Neural progenitor cell (in vitro differentiated cells): ENCODE results near the gene INS. TPM values are rescaled to one million over a fixed set of nuclear protein-coding genes. Genes with fewer than 3 reads are reported as not detected.

Experiments used
- DNase-seq: peaks from one replicate; pipeline ENCODE4 v3.0.0-alpha.2; 2016; ENCODE audit warnings: low spot score
- H2AFZ ChIP-seq: fragments of 200-600 bp; sonication (generic); replicated peaks from 2 replicates; pipeline ENCODE4 v1.6.1; 2016; ENCODE audit warnings: antibody characterized with exemption
- H3F3A ChIP-seq: fragments of 200-600 bp; sonication (generic); 2 replicates; pipeline ENCODE4 v1.6.1; 2016; ENCODE audit warnings: antibody characterized with exemption, low read depth
- H3K27ac ChIP-seq: fragments of 200-600 bp; sonication (generic); 2 replicates; pipeline ENCODE4 v1.5.1; 2016; ENCODE audit warnings: mild to moderate bottlenecking
- H3K27me3 ChIP-seq: fragments of 200-600 bp; sonication (generic); 2 replicates; pipeline ENCODE4 v1.6.1; 2016; ENCODE audit warnings: mild to moderate bottlenecking, moderate library complexity
- H3K36me3 ChIP-seq: fragments of 200-600 bp; sonication (generic); 2 replicates; pipeline ENCODE4 v1.5.1; 2016
- H3K4me1 ChIP-seq: fragments of 200-600 bp; sonication (generic); 2 replicates; pipeline ENCODE4 v1.6.1; 2016; ENCODE audit warnings: mixed run types
- H3K4me2 ChIP-seq: fragments of 200-600 bp; sonication (generic); 2 replicates; pipeline ENCODE4 v1.6.1; 2016
- H3K4me3 ChIP-seq: fragments of 200-600 bp; sonication (generic); 2 replicates; pipeline ENCODE4 v1.5.1; 2016
- H3K79me2 ChIP-seq: fragments of 200-600 bp; sonication (generic); 2 replicates; pipeline ENCODE4 v1.6.1; 2016; ENCODE audit warnings: low read depth
- H3K9ac ChIP-seq: fragments of 200-600 bp; sonication (generic); 2 replicates; pipeline ENCODE4 v1.6.1; 2016
- H3K9me3 ChIP-seq: fragments of 200-600 bp; sonication (generic); 2 replicates; pipeline ENCODE4 v1.5.1; 2016; ENCODE audit warnings: low read depth
- H4K20me1 ChIP-seq: fragments of 200-600 bp; sonication (generic); 2 replicates; pipeline ENCODE4 v1.6.1; 2016; ENCODE audit warnings: low read depth
- H3K27ac Mint-ChIP-seq: 3 replicates; pipeline ENCODE4 v1.8.0; 2021; ENCODE audit warnings: mixed read lengths
- H3K27me3 Mint-ChIP-seq: 2 replicates; pipeline ENCODE4 v1.8.0; 2022; ENCODE audit warnings: low read depth, mild to moderate bottlenecking, inconsistent platforms, moderate library complexity, mixed read lengths; ENCODE audit not compliant: insufficient read depth
- H3K36me3 Mint-ChIP-seq: 3 replicates; pipeline ENCODE4 v1.8.0; 2021; ENCODE audit warnings: mixed read lengths
- H3K4me1 Mint-ChIP-seq: 3 replicates; pipeline ENCODE4 v1.8.0; 2021; ENCODE audit warnings: mixed read lengths
- H3K4me3 Mint-ChIP-seq: 3 replicates; pipeline ENCODE4 v1.8.0; 2021; ENCODE audit warnings: mild to moderate bottlenecking, moderate library complexity, mixed read lengths
- H3K9me3 Mint-ChIP-seq: 3 replicates; pipeline ENCODE4 v1.8.0; 2020; ENCODE audit warnings: mixed read lengths
- EZH2 ChIP-seq: fragments of 200-600 bp; sonication (generic); IDR thresholded peaks from 2 replicates; pipeline ENCODE4 v1.6.1; 2017; ENCODE audit warnings: antibody characterized with exemption, mild to moderate bottlenecking, moderate library complexity
- EZH2phosphoT487 ChIP-seq: fragments of 200-600 bp; sonication (generic); IDR thresholded peaks from 2 replicates; pipeline ENCODE4 v1.6.1; 2017; ENCODE audit warnings: antibody characterized with exemption
- total RNA-seq: library from RNA; depleted of rRNA; stranded (reverse); fragments of >200 nt; gene quantifications from 2 replicates; pipeline ENCODE4 v1.2.3, GENCODE V29; 2015; ENCODE audit warnings: low replicate concordance
- TF ChIP-seq, protein P1 (sequence below): fragments of 200-600 bp; sonication (generic); IDR thresholded peaks from 2 replicates; pipeline ENCODE4 v1.5.1; 2017; ENCODE audit warnings: antibody characterized with exemption, mild to moderate bottlenecking

The INS gene
- total RNA-seq, 1 donor from 2014 or later, result not detected

DNA sequence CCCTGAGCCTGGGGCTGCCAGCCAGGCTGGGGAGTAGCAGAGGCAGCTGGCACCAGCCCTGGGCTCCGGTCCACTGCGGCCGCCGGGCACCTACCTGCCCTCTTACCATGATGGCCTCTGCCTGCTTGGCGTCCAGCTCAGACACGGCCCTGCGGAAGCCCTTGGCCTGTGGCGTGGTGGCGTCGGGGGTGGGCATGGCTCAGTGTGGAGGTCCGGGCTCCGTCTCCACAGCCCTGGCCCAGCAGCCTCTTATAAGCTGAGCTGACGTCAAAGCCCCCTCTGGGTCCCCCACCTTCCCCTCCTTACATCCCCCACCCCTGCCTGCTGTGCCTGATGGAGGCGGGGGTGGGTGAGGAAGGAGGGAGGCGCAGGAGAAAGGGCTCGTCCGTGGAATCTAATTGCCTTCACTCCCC is 10.6 kb upstream of the INS start, which contains the start of gene TH:
Gene TH, minus strand, starts transcription at position 225 of the 413 bp plus-strand sequence. Its CDS starts 29 bp downstream, at position 196.
- no peaks in the 10 kb centered on the region for H3K36me3 ChIP-seq
- H3K9ac ChIP-seq, result no peak within 1 kb of the TSS
- H3K79me2 ChIP-seq, result no peaks in the 10 kb centered on the region
- TF ChIP-seq EZH2 (no peak), EZH2phosphoT487 (no peak)
- TF ChIP-seq, protein P1, sequence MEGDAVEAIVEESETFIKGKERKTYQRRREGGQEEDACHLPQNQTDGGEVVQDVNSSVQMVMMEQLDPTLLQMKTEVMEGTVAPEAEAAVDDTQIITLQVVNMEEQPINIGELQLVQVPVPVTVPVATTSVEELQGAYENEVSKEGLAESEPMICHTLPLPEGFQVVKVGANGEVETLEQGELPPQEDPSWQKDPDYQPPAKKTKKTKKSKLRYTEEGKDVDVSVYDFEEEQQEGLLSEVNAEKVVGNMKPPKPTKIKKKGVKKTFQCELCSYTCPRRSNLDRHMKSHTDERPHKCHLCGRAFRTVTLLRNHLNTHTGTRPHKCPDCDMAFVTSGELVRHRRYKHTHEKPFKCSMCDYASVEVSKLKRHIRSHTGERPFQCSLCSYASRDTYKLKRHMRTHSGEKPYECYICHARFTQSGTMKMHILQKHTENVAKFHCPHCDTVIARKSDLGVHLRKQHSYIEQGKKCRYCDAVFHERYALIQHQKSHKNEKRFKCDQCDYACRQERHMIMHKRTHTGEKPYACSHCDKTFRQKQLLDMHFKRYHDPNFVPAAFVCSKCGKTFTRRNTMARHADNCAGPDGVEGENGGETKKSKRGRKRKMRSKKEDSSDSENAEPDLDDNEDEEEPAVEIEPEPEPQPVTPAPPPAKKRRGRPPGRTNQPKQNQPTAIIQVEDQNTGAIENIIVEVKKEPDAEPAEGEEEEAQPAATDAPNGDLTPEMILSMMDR, result no peak
- no peak within 1 kb of the TSS for H3K4me3 ChIP-seq
- Mint-ChIP-seq H3K9me3 (no peaks in the 10 kb centered on the region), H3K4me3 (no peak within 1 kb of the TSS), H3K27me3 (peaks cover 10% of the 10 kb centered on the region), H3K27ac (peak within 1 kb of the TSS; percentile 87), H3K36me3 (no peaks in the 10 kb centered on the region), H3K4me1 (peaks cover 13% of the 10 kb centered on the region)
- no peak within 1 kb of the TSS for H2AFZ ChIP-seq
- no peak for DNase-seq
- no peak within 1 kb of the TSS for H3K27ac ChIP-seq
- H3K4me1 ChIP-seq, result peaks cover 29% of the 10 kb centered on the region
- no peak within 1 kb of the TSS for H3K4me2 ChIP-seq
- no peaks in the 10 kb centered on the region for H4K20me1 ChIP-seq
- peaks cover 4% of the 10 kb centered on the region for H3K27me3 ChIP-seq
- no peaks in the 10 kb centered on the region for H3K9me3 ChIP-seq
- H3F3A ChIP-seq, result no peaks in the 10 kb centered on the region

DNA sequence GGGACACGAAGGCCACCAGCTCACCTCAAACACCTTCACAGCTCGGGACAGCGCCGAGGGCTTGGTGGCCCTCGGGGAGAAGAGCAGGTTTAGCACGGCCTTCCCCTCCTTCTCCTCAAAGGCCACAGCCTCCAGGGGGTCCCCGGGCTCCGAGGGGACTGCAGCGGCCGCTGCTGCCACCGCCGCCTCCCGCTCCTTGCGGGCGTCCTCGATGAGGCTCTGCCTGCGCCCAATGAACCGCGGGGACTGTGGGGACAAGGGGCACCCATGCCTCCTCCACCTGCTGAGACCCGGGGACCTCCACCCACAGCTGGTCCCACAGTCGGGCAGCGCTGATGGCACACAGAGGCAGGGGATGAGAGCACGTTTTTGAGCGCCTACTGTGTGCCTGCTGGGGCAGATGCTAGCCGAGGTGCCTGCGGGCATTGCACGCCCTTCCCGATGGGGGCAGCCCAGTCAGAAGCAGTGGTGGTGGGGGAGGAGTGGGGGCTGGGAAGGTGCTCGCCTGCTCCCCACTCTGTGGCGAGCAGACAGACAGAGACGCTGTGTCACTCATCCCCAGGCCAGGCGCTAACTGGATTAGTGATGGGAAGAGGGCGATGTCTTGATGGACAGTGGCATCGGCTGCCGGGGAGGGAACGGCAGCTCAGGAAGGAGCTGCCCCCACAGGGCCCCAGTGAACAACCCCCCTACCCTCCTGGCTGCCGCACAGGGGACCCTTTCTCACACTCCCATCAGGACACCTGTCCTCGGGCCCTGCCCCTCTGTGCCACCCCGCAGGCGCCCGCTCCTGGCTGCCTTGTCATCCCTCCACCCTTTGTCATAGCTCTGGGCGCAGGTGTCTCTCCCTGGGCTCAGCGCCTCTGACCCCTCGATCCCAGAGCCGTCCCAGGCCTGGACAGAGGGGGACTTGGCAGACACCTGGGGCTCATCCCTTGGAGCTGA is 8.9 kb upstream of the INS start:
- no peak overlapping the region for H3K4me2 ChIP-seq
- no peaks in the 10 kb centered on the region for H4K20me1 ChIP-seq
- peaks cover 15% of the 10 kb centered on the region for H3K27me3 ChIP-seq
- no peaks in the 10 kb centered on the region for H3F3A ChIP-seq
- Mint-ChIP-seq H3K27me3 (peaks cover 6% of the 10 kb centered on the region), H3K36me3 (no peaks in the 10 kb centered on the region), H3K27ac (no peak overlapping the region), H3K9me3 (no peaks in the 10 kb centered on the region), H3K4me3 (no peak overlapping the region), H3K4me1 (peaks cover 13% of the 10 kb centered on the region)
- TF ChIP-seq, protein P1, result no peak
- TF ChIP-seq EZH2phosphoT487 (no peak), EZH2 (no peak)
- DNase-seq, result no peak
- H3K27ac ChIP-seq, result no peak overlapping the region
- H3K4me1 ChIP-seq, result peaks cover 32% of the 10 kb centered on the region
- no peaks in the 10 kb centered on the region for H3K79me2 ChIP-seq
- no peak overlapping the region for H3K4me3 ChIP-seq
- H3K36me3 ChIP-seq, result no peaks in the 10 kb centered on the region
- no peak overlapping the region for H2AFZ ChIP-seq
- no peak overlapping the region for H3K9ac ChIP-seq
- H3K9me3 ChIP-seq, result no peaks in the 10 kb centered on the region

DNA sequence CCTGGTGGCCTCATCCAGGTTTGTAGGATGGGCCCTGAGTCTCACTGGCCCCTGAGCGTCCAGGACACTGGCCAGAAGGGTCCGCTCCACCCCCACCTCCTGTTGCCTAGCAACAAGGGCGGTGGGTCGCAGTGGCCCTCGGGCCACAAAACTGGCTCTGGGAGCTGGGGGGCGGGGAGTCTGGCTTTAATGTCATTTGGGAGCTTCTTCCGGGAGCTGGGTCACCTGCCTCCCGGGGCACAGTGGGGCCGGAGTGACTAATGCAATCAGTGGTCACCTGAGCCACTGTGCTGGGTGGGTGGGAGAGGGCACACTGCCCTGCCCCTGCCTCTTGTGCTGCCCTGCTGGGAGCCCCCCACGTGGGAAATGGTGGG is 8.0 kb upstream of the INS start:
- no peaks in the 10 kb centered on the region for H3K9me3 ChIP-seq
- no peaks in the 10 kb centered on the region for H4K20me1 ChIP-seq
- H2AFZ ChIP-seq, result no peak overlapping the region
- peaks cover 32% of the 10 kb centered on the region for H3K4me1 ChIP-seq
- Mint-ChIP-seq H3K27ac (no peak overlapping the region), H3K9me3 (no peaks in the 10 kb centered on the region), H3K36me3 (no peaks in the 10 kb centered on the region), H3K4me1 (peaks cover 13% of the 10 kb centered on the region), H3K4me3 (no peak overlapping the region), H3K27me3 (peaks cover 6% of the 10 kb centered on the region)
- H3K36me3 ChIP-seq, result no peaks in the 10 kb centered on the region
- H3K27me3 ChIP-seq, result peaks cover 15% of the 10 kb centered on the region
- H3K79me2 ChIP-seq, result no peaks in the 10 kb centered on the region
- no peaks in the 10 kb centered on the region for H3F3A ChIP-seq
- DNase-seq, result no peak
- TF ChIP-seq EZH2, result no peak
- no peak overlapping the region for H3K27ac ChIP-seq
- H3K4me3 ChIP-seq, result no peak overlapping the region
- H3K4me2 ChIP-seq, result no peak overlapping the region
- no peak overlapping the region for H3K9ac ChIP-seq
